HepG2 (cell line): ENCODE data around the gene OGFR. TPM values are rescaled to one million over a fixed set of nuclear protein-coding genes. Genes with fewer than 3 reads are reported as not detected.

ENCODE experiments used
- ATAC-seq: fragments of 200-7000 bp; cut with Tn5 transposase; 3 replicates; pipeline ENCODE4 v1.9.1; 2020; ENCODE audit warnings: mild to moderate bottlenecking, moderate library complexity
- BruUV-seq: library from RNA; stranded (reverse); fragments of 400-500 nt; replicated peaks from 2 replicates; lab custom pipeline; 2021; lab: Mats Ljungman, UMichigan
- CTCF ChIA-PET: fragments of 300-600 bp; formaldehyde crosslinking; extraction: SDS; loops from one replicate; lab custom pipeline; 2021; ENCODE audit warnings: low total read pairs, inconsistent platforms, low intra/inter-chr PET ratio; lab: Yijun Ruan, JAX
- POLR2A ChIA-PET: fragments of 350-600 bp; sonication (Branson Sonifier 250); formaldehyde crosslinking; loops from one replicate; lab custom pipeline; 2020; ENCODE audit warnings: antibody characterized with exemption, inconsistent platforms; lab: Yijun Ruan, JAX
- DNase-seq: peaks from one replicate; pipeline ENCODE4 v3.0.0-alpha.2; 2015; ENCODE audit warnings: low spot score
- FAIRE-seq: peaks from 3 replicates; lab custom pipeline; 2011; peaks lifted over from hg19 to GRCh38; lab: Jason Lieb, UNC
- H2AFZ ChIP-seq: one replicate; pipeline ENCODE4 v1.6.1; 2011; ENCODE audit warnings: low read length, inconsistent platforms
- H3K27ac ChIP-seq: fragments of 300-600 bp; 3 replicates; pipeline ENCODE4 v1.8.0; 2011; ENCODE audit warnings: mixed run types, mild to moderate bottlenecking, mixed read lengths, low read length, inconsistent platforms; ENCODE audit not compliant: insufficient read depth; ENCODE audit errors: extremely low read length
- H3K27me3 ChIP-seq, 2 experiments: fragments of 200-600 bp in 1 of 2; 2 replicates in 1 of 2; 3 replicates in 1 of 2; pipeline versions ENCODE4 v1.6.0 to v1.8.0; 2011; ENCODE audit warnings: low read length in 2 of 2, mild to moderate bottlenecking in 2 of 2, moderate library complexity in 2 of 2, inconsistent platforms in 1 of 2; ENCODE audit not compliant: insufficient read depth in 2 of 2, control insufficient read depth in 1 of 2
- H3K36me3 ChIP-seq, 2 experiments: fragments of 200-600 bp in 1 of 2; replicated peaks in 1 of 2; 2 replicates in 1 of 2; 3 replicates in 1 of 2; pipeline versions ENCODE4 v1.5.1 to v1.8.0; 2011; ENCODE audit warnings: low read length in 2 of 2, inconsistent platforms in 1 of 2; ENCODE audit not compliant: insufficient read depth in 2 of 2, control insufficient read depth in 1 of 2
- H3K4me1 ChIP-seq: 2 replicates; pipeline ENCODE4 v1.5.1; 2012; ENCODE audit warnings: low read length, inconsistent platforms; ENCODE audit not compliant: insufficient read depth
- H3K4me2 ChIP-seq: 2 replicates; pipeline ENCODE4 v1.6.0; 2011; ENCODE audit warnings: low read depth, low read length, inconsistent platforms
- H3K4me3 ChIP-seq, 3 experiments: fragments of 200-600 bp in 1 of 3; sonication (generic), shearing (Covaris generic) in 1 of 3; replicated peaks in 1 of 3; 2 replicates each; pipeline ENCODE4 v1.5.1; 2011 to 2016; ENCODE audit warnings: low read length in 3 of 3, inconsistent platforms in 2 of 3, low read depth in 2 of 3, mild to moderate bottlenecking in 2 of 3, control low read depth in 1 of 3, mixed read lengths in 1 of 3; ENCODE audit not compliant: insufficient read depth in 1 of 3
- H3K79me2 ChIP-seq: one replicate; pipeline ENCODE4 v1.6.1; 2011; ENCODE audit warnings: low read length, inconsistent platforms; ENCODE audit not compliant: insufficient read depth
- H3K9ac ChIP-seq: 2 replicates; pipeline ENCODE4 v1.6.0; 2011; ENCODE audit warnings: mild to moderate bottlenecking, low read depth, low read length, inconsistent platforms; ENCODE audit not compliant: insufficient read depth
- H3K9me3 ChIP-seq: 2 replicates; pipeline ENCODE4 v1.5.1; 2012; ENCODE audit warnings: mild to moderate bottlenecking, low read length
- H4K20me1 ChIP-seq: 2 replicates; pipeline ENCODE4 v1.6.0; 2011; ENCODE audit warnings: inconsistent platforms, mild to moderate bottlenecking, low read length, moderate library complexity; ENCODE audit not compliant: insufficient read depth
- AGO2 ChIP-seq: fragments of 200-400 bp; formaldehyde crosslinking; optimal IDR thresholded peaks from 2 replicates; pipeline ENCODE3; 2017; ENCODE audit warnings: mild to moderate bottlenecking, low read depth, low read length, moderate library complexity
- ATF7 ChIP-seq, 2 experiments: fragments of 450-650 bp in 1 of 2; sonication (generic) in 1 of 2; formaldehyde crosslinking in 1 of 2; IDR thresholded peaks; 2 replicates each; pipeline versions ENCODE4 v1.4.0 to v1.6.1; 2016 to 2020; ENCODE audit warnings: antibody characterized with exemption in 1 of 2, mild to moderate bottlenecking in 1 of 2, missing genetic modification reagents in 1 of 2
- CSRNP1 ChIP-seq: sonication (generic); formaldehyde crosslinking; IDR thresholded peaks from 2 replicates; pipeline ENCODE4 v1.8.1; 2023; ENCODE audit warnings: mild to moderate bottlenecking, missing genetic modification reagents
- HDAC1 ChIP-seq: sonication (generic); formaldehyde crosslinking; IDR thresholded peaks from 2 replicates; pipeline ENCODE4 v1.5.1; 2020; ENCODE audit warnings: mild to moderate bottlenecking, missing genetic modification reagents
- HOXD1 ChIP-seq: sonication (generic); formaldehyde crosslinking; IDR thresholded peaks from 2 replicates; pipeline ENCODE4 v1.5.0; 2020; ENCODE audit warnings: missing genetic modification reagents
- MXD1 ChIP-seq: sonication (generic); formaldehyde crosslinking; IDR thresholded peaks from 2 replicates; pipeline ENCODE4 v1.4.0; 2020; ENCODE audit warnings: mild to moderate bottlenecking, missing genetic modification reagents
- NCOR1 ChIP-seq: fragments of 200-600 bp; sonication (generic); IDR thresholded peaks from 2 replicates; pipeline ENCODE4 v1.7.0; 2017; ENCODE audit warnings: antibody characterized with exemption, low read length, borderline replicate concordance
- POLR2G ChIP-seq: fragments of 200-400 bp; formaldehyde crosslinking; IDR thresholded peaks from 2 replicates; pipeline ENCODE4 v1.6.1; 2018; ENCODE audit warnings: mild to moderate bottlenecking, low read depth, low read length, moderate library complexity
- RBFOX2 ChIP-seq: fragments of 200-400 bp; formaldehyde crosslinking; IDR thresholded peaks from 2 replicates; pipeline ENCODE4 v1.6.1; 2017; ENCODE audit warnings: low read depth, mild to moderate bottlenecking, low read length
- TMF1 ChIP-seq: sonication (generic); formaldehyde crosslinking; IDR thresholded peaks from 2 replicates; pipeline ENCODE4 v1.8.1; 2022; ENCODE audit warnings: low read depth, missing genetic modification reagents
- ZBTB49 ChIP-seq: sonication (generic); formaldehyde crosslinking; IDR thresholded peaks from 2 replicates; pipeline ENCODE4 v1.4.0; 2020; ENCODE audit warnings: missing genetic modification reagents, borderline replicate concordance
- ZMAT3 ChIP-seq: sonication (generic); formaldehyde crosslinking; conservative IDR thresholded peaks from 2 replicates; pipeline ENCODE4 v1.7.0; 2021; ENCODE audit warnings: missing genetic modification reagents
- ZNF24 ChIP-seq: fragments of 450-650 bp; IDR thresholded peaks from 2 replicates; pipeline ENCODE4 v1.6.1; 2017; ENCODE audit warnings: antibody characterized with exemption, mild to moderate bottlenecking
- ZNF564 ChIP-seq: sonication (generic); formaldehyde crosslinking; IDR thresholded peaks from 2 replicates; pipeline ENCODE4 v1.8.1; 2023; ENCODE audit warnings: mild to moderate bottlenecking, missing genetic modification reagents
- WGBS: methylation state at CpG from one replicate; pipeline ENCODE4 v1.1.6; 2017; ENCODE audit warnings: low lambda C conversion rate; 5-methylcytosine and 5-hydroxymethylcytosine counted together
- in situ Hi-C: cut with HindIII; loops from 2 replicates; pipeline ENCODE4 v1.10.0; 2017; ENCODE audit warnings: low pct_unique_long_range_greater_than_20kb; ENCODE audit not compliant: extremely low pct_ligation_motif_present
- intact Hi-C: fragments of 100-400 bp; cut with micrococcal nuclease; formaldehyde crosslinking; loops from one replicate; pipeline ENCODE4 v1.10.0; 2022; ENCODE audit not compliant: unreplicated experiment
- polyA plus RNA-seq, 8 experiments: library from polyadenylated mRNA; depleted of rRNA in 3 of 8; stranded (reverse) in 7 of 8; unstranded in 1 of 8; fragments of >200 nt; fragmentation: Illumina TruSeq in 4 of 8; extraction: Trizol in 4 of 8; gene quantifications; 2 replicates each; pipeline versions ENCODE4 v1.2.1 to v1.2.3, GENCODE V29; 2011 to 2016; ENCODE audit warnings: low read depth in 4 of 8, missing spikeins in 1 of 8, mixed read lengths in 1 of 8; ENCODE audit not compliant: insufficient read depth in 1 of 8
- total RNA-seq, 5 experiments: library from RNA; depleted of rRNA; stranded (reverse); fragments of >200 nt; fragmentation: Illumina TruSeq; extraction: Trizol; gene quantifications; 2 replicates each; pipeline ENCODE4 v1.2.3, GENCODE V29; 2016; ENCODE audit warnings: low read depth in 1 of 5
- TF ChIP-seq, protein P1 (sequence below): sonication (generic); formaldehyde crosslinking; IDR thresholded peaks from 2 replicates; pipeline ENCODE4 v1.4.0; 2020; ENCODE audit warnings: missing genetic modification reagents

The OGFR gene
- total and polyA plus RNA-seq, 2 of the 13 experiments (the other 11 are each of a cell fraction or from before 2014, with no cell fraction given) = 47.7 to 81.8 TPM

DNA sequence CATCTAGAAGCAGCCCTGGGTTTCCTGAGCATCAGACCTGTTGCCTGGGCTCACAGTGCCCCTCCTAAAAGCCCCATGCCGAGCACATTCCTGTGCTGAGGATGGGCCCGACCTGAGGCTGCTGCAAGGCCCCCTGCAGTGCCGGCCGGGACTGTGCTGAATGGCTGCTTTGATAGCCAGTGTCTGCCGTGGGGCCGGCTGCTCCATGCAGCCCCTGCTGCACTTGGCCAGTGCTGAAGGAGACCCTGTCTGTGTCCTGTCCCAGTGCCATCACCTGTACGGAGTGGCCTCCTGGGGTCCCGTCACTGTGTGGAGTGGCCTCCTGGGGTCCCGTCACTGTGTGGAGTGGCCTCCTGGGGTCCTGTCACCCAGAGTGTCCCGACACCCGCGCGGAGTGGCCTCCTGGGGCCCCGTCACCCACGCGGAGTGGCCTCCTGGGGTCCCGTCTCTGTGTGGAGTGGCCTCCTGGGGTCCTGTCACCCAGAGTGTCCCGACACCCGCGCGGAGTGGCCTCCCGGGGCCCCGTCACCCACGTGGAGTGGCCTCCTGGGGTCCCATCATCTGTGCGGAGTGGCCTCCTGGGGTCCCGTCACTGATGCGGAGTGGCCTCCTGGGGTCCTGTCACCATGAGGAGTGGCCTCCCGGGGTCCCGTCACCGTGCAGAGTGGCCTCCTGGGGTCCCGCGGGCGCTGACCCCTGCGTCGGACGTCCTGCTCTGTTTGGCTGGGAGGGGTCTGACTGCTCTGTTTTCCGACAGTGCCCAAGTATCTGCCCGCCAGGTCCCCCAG lies 19.2 kb downstream of the OGFR start:
- H3K27ac ChIP-seq = peak overlapping the region; percentile 59
- H3K27me3 ChIP-seq = no peaks in the 10 kb centered on the region
- peak overlapping the region in 2 of 3 experiments; percentile 50 to 71; a peak in 2 of 6 replicates for H3K4me3 ChIP-seq
- peak overlapping the region; percentile 92 for H3K4me2 ChIP-seq
- ChIA-PET CTCF (interaction anchor here (1.4 to 1.6 kb wide), 2 partner anchors 23 to 33 kb away, joined by 5 to 14 read pairs; no protein-coding TSS in a partner anchor), POLR2A (interaction anchor here (0.6 to 1.8 kb wide), 12 partner anchors 8 to 403 kb away, joined by 3 to 26 read pairs (median 7); partner anchors contain the start of genes GID8, MRGBP, OGFR and SLC17A9)
- peak; percentile 42 for FAIRE-seq
- H3K79me2 ChIP-seq = no peaks in the 10 kb centered on the region
- peak; percentile 13 for ATAC-seq
- 67% methylated on average over 26 of the region's 38 CpGs for WGBS
- H3K4me1 ChIP-seq = peaks cover 60% of the 10 kb centered on the region
- H3K36me3 ChIP-seq = peaks cover 2% of the 10 kb centered on the region in 2 experiments; a peak in 3 of 5 replicates
- DNase-seq = no peak
- in situ Hi-C loops (no loop called here), intact Hi-C loops (loop anchor here (1.0 to 5.0 kb wide), 3 partner anchors 38 to 185 kb away; partner anchors contain the start of gene TCFL5)
- peak overlapping the region; percentile 47 for H3K9ac ChIP-seq
- peaks cover 2% of the 10 kb centered on the region; the same call in 1 of the 2 replicates for H4K20me1 ChIP-seq
- no peak overlapping the region for H2AFZ ChIP-seq
- H3K9me3 ChIP-seq = no peaks in the 10 kb centered on the region
- BruUV-seq = no TSS peak
- TF ChIP-seq HDAC1 (CRISPR knock-in tag) = peak; percentile 62; the same call in 1 of the 2 replicates
- no peak for TF ChIP-seq ZMAT3 (CRISPR knock-in tag)
- no peak for TF ChIP-seq HOXD1 (CRISPR knock-in tag)
- TF ChIP-seq, protein P1, sequence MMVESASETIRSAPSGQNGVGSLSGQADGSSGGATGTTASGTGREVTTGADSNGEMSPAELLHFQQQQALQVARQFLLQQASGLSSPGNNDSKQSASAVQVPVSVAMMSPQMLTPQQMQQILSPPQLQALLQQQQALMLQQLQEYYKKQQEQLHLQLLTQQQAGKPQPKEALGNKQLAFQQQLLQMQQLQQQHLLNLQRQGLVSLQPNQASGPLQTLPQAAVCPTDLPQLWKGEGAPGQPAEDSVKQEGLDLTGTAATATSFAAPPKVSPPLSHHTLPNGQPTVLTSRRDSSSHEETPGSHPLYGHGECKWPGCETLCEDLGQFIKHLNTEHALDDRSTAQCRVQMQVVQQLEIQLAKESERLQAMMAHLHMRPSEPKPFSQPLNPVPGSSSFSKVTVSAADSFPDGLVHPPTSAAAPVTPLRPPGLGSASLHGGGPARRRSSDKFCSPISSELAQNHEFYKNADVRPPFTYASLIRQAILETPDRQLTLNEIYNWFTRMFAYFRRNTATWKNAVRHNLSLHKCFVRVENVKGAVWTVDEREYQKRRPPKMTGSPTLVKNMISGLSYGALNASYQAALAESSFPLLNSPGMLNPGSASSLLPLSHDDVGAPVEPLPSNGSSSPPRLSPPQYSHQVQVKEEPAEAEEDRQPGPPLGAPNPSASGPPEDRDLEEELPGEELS (CRISPR knock-in tag) = no peak
- 0 out of 2 replicates have a peak, but pooled peaks have one; percentile 37 for TF ChIP-seq ZNF564 (CRISPR knock-in tag)
- peak; percentile 30; the same call in 1 of the 2 replicates for TF ChIP-seq MXD1
- TF ChIP-seq ZBTB49 = no peak
- TF ChIP-seq RBFOX2 = peak; percentile 79
- TF ChIP-seq AGO2 = peak; percentile 92
- TF ChIP-seq ATF7 (IDR thresholded peaks at IDR 0.05) = no peak
- peak; percentile 20; the same call in 1 of the 2 replicates for TF ChIP-seq ATF7 (CRISPR knock-in tag; IDR thresholded peaks at IDR 0.05)
- peak; percentile 55; the same call in 1 of the 2 replicates for TF ChIP-seq NCOR1
- TF ChIP-seq POLR2G = peak; percentile 11; the same call in 1 of the 2 replicates
- TF ChIP-seq ZNF24 = no peak
- TF ChIP-seq TMF1 (CRISPR knock-in tag) = 0 out of 2 replicates have a peak, but pooled peaks have one; percentile 17
- TF ChIP-seq CSRNP1 (CRISPR knock-in tag) = 0 out of 2 replicates have a peak, but pooled peaks have one; percentile 32
